PC-3 (cell line): ENCODE measurements around the gene SFMBT1. TPM values are rescaled to one million over a fixed set of nuclear protein-coding genes. Genes with fewer than 3 reads are reported as not detected.

Experiments
- ATAC-seq: fragments of 200-7000 bp; cut with Tn5 transposase; 2 replicates; pipeline ENCODE4 v1.9.1; 2020; ENCODE audit warnings: mild to moderate bottlenecking, moderate library complexity
- BruUV-seq: library from RNA; stranded (reverse); fragments of 400-500 nt; replicated peaks from 2 replicates; lab custom pipeline; 2021; lab: Mats Ljungman, UMichigan
- CTCF ChIA-PET: fragments of 300-600 bp; sonication (Branson Sonifier 250); formaldehyde crosslinking; loops from one replicate; lab custom pipeline; 2022; ENCODE audit warnings: antibody characterized with exemption; lab: Charles Lee
- POLR2A ChIA-PET: fragments of 300-600 bp; sonication (Branson Sonifier 250); formaldehyde crosslinking; loops from one replicate; lab custom pipeline; 2022; ENCODE audit warnings: antibody characterized with exemption; ENCODE audit not compliant: unreplicated experiment; lab: Charles Lee
- DNase-seq: peaks from one replicate; pipeline ENCODE4 v3.0.0-alpha.2; 2015
- H2AFZ ChIP-seq: fragments of 300-600 bp; sonication (generic); 2 replicates; pipeline ENCODE4 v1.6.0; 2016; ENCODE audit warnings: antibody characterized with exemption, low read length
- H3F3A ChIP-seq: fragments of 300-600 bp; sonication (generic); one replicate; pipeline ENCODE4 v1.6.0; 2017; ENCODE audit warnings: antibody characterized with exemption, low read length, control low read depth, mild to moderate bottlenecking; ENCODE audit not compliant: unreplicated experiment
- H3K27ac ChIP-seq: fragments of 300-600 bp; sonication (generic); 2 replicates; pipeline ENCODE4 v1.5.1; 2016; ENCODE audit warnings: mild to moderate bottlenecking, low read length
- H3K27me3 ChIP-seq: fragments of 300-600 bp; sonication (generic); 2 replicates; pipeline ENCODE4 v1.6.1; 2016; ENCODE audit warnings: low read length, mixed read lengths
- H3K36me3 ChIP-seq: fragments of 300-600 bp; sonication (generic); 2 replicates; pipeline ENCODE4 v1.6.1; 2016; ENCODE audit warnings: low read depth, mixed run types, low read length, mixed read lengths
- H3K4me1 ChIP-seq: fragments of 300-600 bp; sonication (generic); 2 replicates; pipeline ENCODE4 v1.5.1; 2016; ENCODE audit warnings: low read length; ENCODE audit not compliant: insufficient read depth
- H3K4me2 ChIP-seq: fragments of 300-600 bp; sonication (generic); 2 replicates; pipeline ENCODE4 v1.6.0; 2016; ENCODE audit warnings: low read length
- H3K4me3 ChIP-seq: fragments of 300-600 bp; sonication (generic); 2 replicates; pipeline ENCODE4 v1.5.1; 2016; ENCODE audit warnings: mild to moderate bottlenecking, low read length, mixed read lengths
- H3K79me2 ChIP-seq: fragments of 300-600 bp; sonication (generic); 2 replicates; pipeline ENCODE4 v1.6.1; 2017; ENCODE audit warnings: low read length, mixed read lengths
- H3K9ac ChIP-seq: fragments of 300-600 bp; sonication (generic); 2 replicates; pipeline ENCODE4 v1.6.0; 2016; ENCODE audit warnings: mild to moderate bottlenecking, low read length
- H3K9me2 ChIP-seq: fragments of 300-600 bp; sonication (generic); replicated peaks from 2 replicates; pipeline ENCODE4 v1.6.1; 2016; ENCODE audit warnings: mixed run types, low read length, mixed read lengths
- H3K9me3 ChIP-seq: fragments of 300-600 bp; sonication (generic); 2 replicates; pipeline ENCODE4 v1.6.1; 2016; ENCODE audit warnings: low read length, mixed read lengths
- H4K20me1 ChIP-seq: fragments of 300-600 bp; sonication (generic); 2 replicates; pipeline ENCODE4 v1.6.1; 2016; ENCODE audit warnings: low read length, mixed read lengths
- CTCF ChIP-seq: fragments of 300-600 bp; sonication (generic); conservative IDR thresholded peaks from 2 replicates; pipeline ENCODE4 v1.5.1; 2017; ENCODE audit warnings: antibody characterized with exemption, low read depth, mild to moderate bottlenecking, low read length
- EZH2 ChIP-seq: fragments of 300-600 bp; sonication (generic); IDR thresholded peaks from one replicate; pipeline ENCODE4 v1.6.1; 2017; ENCODE audit warnings: antibody characterized with exemption, mild to moderate bottlenecking, low read length; ENCODE audit not compliant: unreplicated experiment
- EZH2phosphoT487 ChIP-seq: fragments of 300-600 bp; sonication (generic); IDR thresholded peaks from 2 replicates; pipeline ENCODE4 v1.6.1; 2018; ENCODE audit warnings: mild to moderate bottlenecking, antibody characterized with exemption, low read length, borderline replicate concordance
- intact Hi-C: fragments of 100-400 bp; cut with micrococcal nuclease; formaldehyde crosslinking; loops from 2 replicates; pipeline ENCODE4 v1.9.0; 2023
- total RNA-seq: library from RNA; depleted of rRNA; stranded (reverse); fragments of >200 nt; gene quantifications from 2 replicates; pipeline ENCODE4 v1.2.3, GENCODE V29; 2014

Gene SFMBT1
- total RNA-seq, 1 experiment from 2014 or later = 10.8 TPM

GRCh38 chr3:52890735-52891134 is 155.1 kb downstream of the SFMBT1 start:
- ATAC-seq = peak; percentile 67

GRCh38 chr3:52889901-52890300 is 156.0 kb downstream of the SFMBT1 start:
- ChIA-PET POLR2A (no interaction called here), CTCF (no interaction called here)
- Histone ChIP-seq H4K20me1 (no peaks in the 10 kb centered on the region), H3K27me3 (no peaks in the 10 kb centered on the region), H3K9me3 (no peaks in the 10 kb centered on the region), H3F3A (no peaks in the 10 kb centered on the region), H3K36me3 (peaks cover 4% of the 10 kb centered on the region; the same call in 1 of the 2 replicates), H3K79me2 (peaks cover 24% of the 10 kb centered on the region), H3K9me2 (no peaks in the 10 kb centered on the region), H3K4me2 (no peak overlapping the region), H3K9ac (no peak overlapping the region), H3K27ac (no peak overlapping the region), H3K4me1 (peaks cover 8% of the 10 kb centered on the region), H2AFZ (no peak overlapping the region), H3K4me3 (no peak overlapping the region)
- intact Hi-C loops = no loop called here
- no peak for ATAC-seq
- TF ChIP-seq CTCF = no peak
- no peak for TF ChIP-seq EZH2phosphoT487
- no peak for TF ChIP-seq EZH2
- no TSS peak for BruUV-seq
- DNase-seq = no peak

More at GRCh38 chr3:52890735-52891134, 155.1 kb downstream of the SFMBT1 start:
- TF ChIP-seq EZH2phosphoT487 (no peak), CTCF (no peak), EZH2 (no peak)
- intact Hi-C loops = no loop called here
- no peaks in the 10 kb centered on the region for H3K27me3 ChIP-seq
- peaks cover 12% of the 10 kb centered on the region for H3K4me1 ChIP-seq
- no peaks in the 10 kb centered on the region for H3K9me3 ChIP-seq
- no peak overlapping the region for H3K27ac ChIP-seq
- no peaks in the 10 kb centered on the region for H3K9me2 ChIP-seq
- no peaks in the 10 kb centered on the region for H4K20me1 ChIP-seq
- H3F3A ChIP-seq = no peaks in the 10 kb centered on the region
- H3K4me3 ChIP-seq = no peak overlapping the region
- peaks cover 32% of the 10 kb centered on the region for H3K79me2 ChIP-seq
- H2AFZ ChIP-seq = no peak overlapping the region
- no peak overlapping the region for H3K9ac ChIP-seq
- ChIA-PET CTCF (no interaction called here), POLR2A (no interaction called here)
- no peak overlapping the region for H3K4me2 ChIP-seq
- BruUV-seq = no TSS peak
- no peaks in the 10 kb centered on the region for H3K36me3 ChIP-seq
- peak; percentile 32 for DNase-seq

- intact Hi-C loops = no loop called here
- no peaks in the 10 kb centered on the region for H4K20me1 ChIP-seq
- H2AFZ ChIP-seq = no peak overlapping the region
- H3K4me3 ChIP-seq = no peak overlapping the region
- DNase-seq (no peak), ATAC-seq (no peak)
- H3K9ac ChIP-seq = no peak overlapping the region
- ChIA-PET CTCF (no interaction called here), POLR2A (no interaction called here)
- H3K9me3 ChIP-seq = no peaks in the 10 kb centered on the region
- H3K4me1 ChIP-seq = peaks cover 8% of the 10 kb centered on the region
- no peak overlapping the region for H3K4me2 ChIP-seq
- H3K36me3 ChIP-seq = peaks cover 4% of the 10 kb centered on the region; the same call in 1 of the 2 replicates
- H3K27me3 ChIP-seq = no peaks in the 10 kb centered on the region
- BruUV-seq = no TSS peak
- H3K27ac ChIP-seq = no peak overlapping the region
- peaks cover 18% of the 10 kb centered on the region for H3K79me2 ChIP-seq
- no peaks in the 10 kb centered on the region for H3F3A ChIP-seq
- TF ChIP-seq EZH2phosphoT487 (no peak), EZH2 (no peak), CTCF (no peak)
- H3K9me2 ChIP-seq = no peaks in the 10 kb centered on the region
Observed at GRCh38 chr3:52887166-52887565, 158.7 kb downstream of the SFMBT1 start.
